Kidney glomerular epithelial cell (primary cell): ENCODE results near the gene COX18.

ENCODE experiments used
- DNase-seq: peaks from one replicate; lab custom pipeline; 2025; lab: John Stamatoyannopoulos, UW

Gene COX18

GRCh38 chr4:73053076-73053475 is 16.4 kb downstream of the COX18 start:
- no peak for DNase-seq

- no peak for DNase-seq
Observed at GRCh38 chr4:73051625-73052024, 17.9 kb downstream of the COX18 start.

- DNase-seq: no peak
Observed at GRCh38 chr4:73045879-73046278, 23.6 kb downstream of the COX18 start.

- DNase-seq: no peak
Observed at GRCh38 chr4:73037057-73037456, 32.5 kb downstream of the COX18 start.

GRCh38 chr4:73036123-73036522 is 33.4 kb downstream of the COX18 start:
- DNase-seq: no peak

GRCh38 chr4:73034896-73035295 is 34.6 kb downstream of the COX18 start:
- DNase-seq: no peak

- DNase-seq: no peak
Observed at GRCh38 chr4:73028621-73029020, 40.9 kb downstream of the COX18 start.

GRCh38 chr4:73021634-73022033 is 47.9 kb downstream of the COX18 start:
- DNase-seq: peak; percentile 50

- DNase-seq: peak; percentile 54
Observed at GRCh38 chr4:73019462-73020047, 50.0 kb downstream of the COX18 start.

GRCh38 chr4:73018595-73018994 is 50.9 kb downstream of the COX18 start:
- no peak for DNase-seq

- DNase-seq: no peak
Observed at GRCh38 chr4:73013310-73013709, 56.2 kb downstream of the COX18 start.

- no peak for DNase-seq
Observed at GRCh38 chr4:73012673-73013072, 56.8 kb downstream of the COX18 start.

GRCh38 chr4:73011629-73011985 is 57.9 kb downstream of the COX18 start:
- DNase-seq: no peak

GRCh38 chr4:73010789-73011628 is 58.5 kb downstream of the COX18 start:
- no peak for DNase-seq

GRCh38 chr4:73007526-73008100 is 61.9 kb downstream of the COX18 start:
- no peak for DNase-seq

GRCh38 chr4:73006286-73006990 is 63.1 kb downstream of the COX18 start:
- DNase-seq: no peak

GRCh38 chr4:73005514-73005913 is 64.0 kb downstream of the COX18 start:
- DNase-seq: no peak
